HL-60 (cell line): ENCODE measurements around the gene PRKAG2.

Experiments
- DNase-seq, 2 experiments: peaks; one replicate each; pipeline ENCODE4 v3.0.0-alpha.2; 2010 to 2020; ENCODE audit warnings: low read depth in 1 of 2, low spot score in 1 of 2
- H3K27ac ChIP-seq: fragments of 250-450 bp; sonication (Bioruptor Pico); replicated peaks from 2 replicates; pipeline ENCODE4 v1.5.1; 2020; ENCODE audit warnings: mild to moderate bottlenecking, moderate library complexity
- H3K27me3 ChIP-seq: fragments of 250-450 bp; sonication (Bioruptor Pico); 2 replicates; pipeline ENCODE4 v1.5.1; 2021; ENCODE audit warnings: mild to moderate bottlenecking, moderate library complexity; ENCODE audit not compliant: insufficient read depth, poor library complexity, severe bottlenecking
- H3K4me3 ChIP-seq: replicated peaks from 2 replicates; pipeline ENCODE4 v1.5.1; 2011; ENCODE audit warnings: mild to moderate bottlenecking, control low read depth, low read length; ENCODE audit not compliant: insufficient read depth
- GABPA ChIP-seq: IDR thresholded peaks from 2 replicates; pipeline ENCODE4 v1.6.1; 2012; ENCODE audit warnings: low read depth
- POLR2AphosphoS5 ChIP-seq: IDR thresholded peaks from 2 replicates; pipeline ENCODE4 v1.6.1; 2012; ENCODE audit warnings: low read depth
- SPI1 ChIP-seq: IDR thresholded peaks from 2 replicates; pipeline ENCODE4 v1.6.1; 2012; ENCODE audit warnings: low read depth, mild to moderate bottlenecking, borderline replicate concordance
- TF ChIP-seq, protein P1 (sequence below): IDR thresholded peaks from 2 replicates; pipeline ENCODE4 v1.6.1; 2012; ENCODE audit warnings: low read depth; ENCODE audit not compliant: insufficient replicate concordance
- TF ChIP-seq, protein P2 (sequence below): IDR thresholded peaks from one replicate; pipeline ENCODE4 v1.5.1; 2011; ENCODE audit warnings: low read length, control low read depth, inconsistent platforms; ENCODE audit not compliant: insufficient read depth

The PRKAG2 gene

DNA sequence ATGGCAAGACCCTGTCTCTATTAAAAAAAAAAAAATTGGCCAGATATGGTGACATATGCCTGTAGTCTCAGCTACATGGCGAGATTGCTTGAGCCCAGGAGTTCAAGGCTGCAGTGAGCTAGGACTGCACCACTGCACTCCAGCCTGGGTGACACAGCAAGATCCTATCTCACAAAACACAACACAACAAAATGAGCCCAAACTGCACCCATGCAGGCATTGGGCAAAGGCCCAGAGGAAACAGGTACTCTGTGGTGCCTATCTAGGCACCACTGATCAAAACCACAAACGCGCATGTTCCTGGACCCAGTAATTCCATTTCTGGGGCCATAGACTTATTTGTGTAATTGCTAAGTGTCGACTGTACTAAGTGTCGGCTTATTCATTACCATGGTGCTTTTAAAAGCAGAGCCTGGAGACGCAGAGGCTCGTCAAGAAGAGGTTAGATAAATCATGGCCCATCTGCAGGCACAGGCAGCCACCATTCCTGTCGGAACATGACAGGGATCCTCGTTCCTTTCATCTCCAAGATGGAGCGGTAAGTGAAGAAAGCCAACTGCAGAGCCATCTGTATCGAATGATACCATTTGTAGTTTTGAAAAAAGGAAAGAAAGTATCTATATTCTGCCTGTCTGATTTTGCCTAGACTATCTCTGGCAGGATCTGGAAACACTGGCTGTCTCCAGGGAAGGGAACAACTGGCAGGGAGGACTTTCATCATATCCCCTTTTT lies 196.9 kb downstream of the PRKAG2 start:
- H3K27me3 ChIP-seq = no peaks in the 10 kb centered on the region
- TF ChIP-seq, protein P1, sequence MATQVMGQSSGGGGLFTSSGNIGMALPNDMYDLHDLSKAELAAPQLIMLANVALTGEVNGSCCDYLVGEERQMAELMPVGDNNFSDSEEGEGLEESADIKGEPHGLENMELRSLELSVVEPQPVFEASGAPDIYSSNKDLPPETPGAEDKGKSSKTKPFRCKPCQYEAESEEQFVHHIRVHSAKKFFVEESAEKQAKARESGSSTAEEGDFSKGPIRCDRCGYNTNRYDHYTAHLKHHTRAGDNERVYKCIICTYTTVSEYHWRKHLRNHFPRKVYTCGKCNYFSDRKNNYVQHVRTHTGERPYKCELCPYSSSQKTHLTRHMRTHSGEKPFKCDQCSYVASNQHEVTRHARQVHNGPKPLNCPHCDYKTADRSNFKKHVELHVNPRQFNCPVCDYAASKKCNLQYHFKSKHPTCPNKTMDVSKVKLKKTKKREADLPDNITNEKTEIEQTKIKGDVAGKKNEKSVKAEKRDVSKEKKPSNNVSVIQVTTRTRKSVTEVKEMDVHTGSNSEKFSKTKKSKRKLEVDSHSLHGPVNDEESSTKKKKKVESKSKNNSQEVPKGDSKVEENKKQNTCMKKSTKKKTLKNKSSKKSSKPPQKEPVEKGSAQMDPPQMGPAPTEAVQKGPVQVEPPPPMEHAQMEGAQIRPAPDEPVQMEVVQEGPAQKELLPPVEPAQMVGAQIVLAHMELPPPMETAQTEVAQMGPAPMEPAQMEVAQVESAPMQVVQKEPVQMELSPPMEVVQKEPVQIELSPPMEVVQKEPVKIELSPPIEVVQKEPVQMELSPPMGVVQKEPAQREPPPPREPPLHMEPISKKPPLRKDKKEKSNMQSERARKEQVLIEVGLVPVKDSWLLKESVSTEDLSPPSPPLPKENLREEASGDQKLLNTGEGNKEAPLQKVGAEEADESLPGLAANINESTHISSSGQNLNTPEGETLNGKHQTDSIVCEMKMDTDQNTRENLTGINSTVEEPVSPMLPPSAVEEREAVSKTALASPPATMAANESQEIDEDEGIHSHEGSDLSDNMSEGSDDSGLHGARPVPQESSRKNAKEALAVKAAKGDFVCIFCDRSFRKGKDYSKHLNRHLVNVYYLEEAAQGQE = no peak
- TF ChIP-seq POLR2AphosphoS5 (no peak), SPI1 (no peak), GABPA (no peak)
- TF ChIP-seq, protein P2, sequence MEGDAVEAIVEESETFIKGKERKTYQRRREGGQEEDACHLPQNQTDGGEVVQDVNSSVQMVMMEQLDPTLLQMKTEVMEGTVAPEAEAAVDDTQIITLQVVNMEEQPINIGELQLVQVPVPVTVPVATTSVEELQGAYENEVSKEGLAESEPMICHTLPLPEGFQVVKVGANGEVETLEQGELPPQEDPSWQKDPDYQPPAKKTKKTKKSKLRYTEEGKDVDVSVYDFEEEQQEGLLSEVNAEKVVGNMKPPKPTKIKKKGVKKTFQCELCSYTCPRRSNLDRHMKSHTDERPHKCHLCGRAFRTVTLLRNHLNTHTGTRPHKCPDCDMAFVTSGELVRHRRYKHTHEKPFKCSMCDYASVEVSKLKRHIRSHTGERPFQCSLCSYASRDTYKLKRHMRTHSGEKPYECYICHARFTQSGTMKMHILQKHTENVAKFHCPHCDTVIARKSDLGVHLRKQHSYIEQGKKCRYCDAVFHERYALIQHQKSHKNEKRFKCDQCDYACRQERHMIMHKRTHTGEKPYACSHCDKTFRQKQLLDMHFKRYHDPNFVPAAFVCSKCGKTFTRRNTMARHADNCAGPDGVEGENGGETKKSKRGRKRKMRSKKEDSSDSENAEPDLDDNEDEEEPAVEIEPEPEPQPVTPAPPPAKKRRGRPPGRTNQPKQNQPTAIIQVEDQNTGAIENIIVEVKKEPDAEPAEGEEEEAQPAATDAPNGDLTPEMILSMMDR = no peak
- DNase-seq = no peak
- H3K27ac ChIP-seq = no peak overlapping the region
- no peak overlapping the region for H3K4me3 ChIP-seq

DNA sequence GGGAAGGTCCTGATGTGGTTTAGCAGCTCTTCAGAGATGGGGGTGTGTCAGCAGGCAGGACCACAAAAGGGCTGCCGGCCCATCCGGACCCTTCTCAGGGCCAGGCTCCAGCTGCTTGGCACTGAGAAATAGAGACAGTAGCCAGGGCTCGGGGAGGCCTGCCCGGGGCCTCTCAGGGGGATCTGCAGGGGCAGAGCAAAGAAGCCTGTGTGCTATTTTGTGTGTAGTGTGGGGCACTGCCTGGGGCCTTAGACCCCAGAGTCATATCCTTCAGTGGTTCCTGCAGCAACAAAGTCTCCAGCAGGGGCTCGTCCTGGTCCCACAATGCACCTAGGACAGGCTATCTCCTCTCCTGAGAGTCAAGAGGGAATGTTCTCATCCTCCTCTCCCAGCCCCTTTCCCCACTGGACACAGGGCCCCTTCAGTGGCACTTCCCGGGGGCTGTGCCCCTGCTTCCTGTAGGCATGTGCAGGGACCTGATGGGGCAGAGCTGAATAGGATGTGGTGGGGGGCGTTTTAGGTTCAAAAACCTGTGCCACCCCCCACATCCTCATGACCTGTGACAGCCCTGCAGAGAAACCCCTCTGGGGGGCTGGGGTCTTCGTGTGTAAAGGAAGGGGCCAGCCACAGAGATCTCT lies 197.7 kb downstream of the PRKAG2 start:
- no peak overlapping the region for H3K27ac ChIP-seq
- H3K27me3 ChIP-seq = no peaks in the 10 kb centered on the region
- TF ChIP-seq, protein P2 = no peak
- TF ChIP-seq POLR2AphosphoS5 = no peak
- TF ChIP-seq, protein P1 = no peak
- TF ChIP-seq GABPA = no peak
- TF ChIP-seq SPI1 = no peak
- no peak overlapping the region for H3K4me3 ChIP-seq
- DNase-seq = no peak

DNA sequence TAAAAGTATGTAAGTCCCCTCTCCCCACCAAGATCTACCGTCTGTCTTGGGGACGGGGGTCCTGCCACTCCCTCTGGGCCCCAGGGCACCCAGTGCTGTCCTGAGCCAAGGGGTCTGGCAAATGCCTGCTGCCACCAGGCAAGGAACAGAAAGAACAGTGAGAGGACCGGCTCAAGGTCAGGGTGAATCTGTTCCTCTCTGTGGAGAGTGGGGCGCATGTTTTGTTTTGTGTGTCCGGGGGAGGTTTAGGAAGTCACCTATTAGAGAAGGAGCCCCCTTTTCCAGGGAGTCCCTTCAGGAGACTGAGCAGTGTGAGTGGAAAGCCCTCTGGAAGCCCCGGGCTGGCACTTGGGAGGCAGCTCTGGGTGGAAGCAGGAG lies 198.7 kb downstream of the PRKAG2 start:
- TF ChIP-seq, protein P1 = no peak
- TF ChIP-seq SPI1 (no peak), GABPA (no peak), POLR2AphosphoS5 (no peak)
- TF ChIP-seq, protein P2 = no peak
- DNase-seq = no peak
- no peak overlapping the region for H3K4me3 ChIP-seq
- H3K27me3 ChIP-seq = no peaks in the 10 kb centered on the region
- H3K27ac ChIP-seq = no peak overlapping the region; the same call in 1 of the 2 replicates
